Stimulated activated CD4-positive, alpha-beta T cell treated with anti-CD3 and anti-CD28 coated beads, Interleukin-15, amount 100 ng/mL, for 48 hours (primary cell): ENCODE data around the gene MAMLD1.

Experiments
- DNase-seq, 2 donors: peaks; one replicate each; pipeline ENCODE4 v3.0.0-alpha.2; 2020; ENCODE audit warnings: low read depth in 2 of 2

The MAMLD1 gene

DNA sequence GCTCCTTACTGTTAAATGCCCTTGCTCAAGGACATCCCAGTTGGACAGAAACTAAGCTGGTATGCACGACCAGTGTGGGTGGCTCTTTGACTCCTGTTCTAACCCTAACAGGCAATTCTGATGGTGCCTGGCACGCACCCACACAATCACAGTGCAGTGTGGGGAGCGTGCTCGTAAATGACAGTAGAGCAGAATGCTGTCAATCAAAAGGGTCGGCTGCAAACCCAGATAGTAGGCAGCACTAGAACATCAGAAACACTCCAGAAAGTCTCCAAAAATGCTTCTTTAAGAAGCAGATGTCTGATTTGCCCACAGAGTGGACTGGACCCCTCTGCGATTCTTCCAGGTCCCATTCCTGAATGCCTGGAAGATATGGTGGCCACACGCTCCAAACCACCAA, 167.7 kb downstream of the MAMLD1 start:
- no peak for DNase-seq

DNA sequence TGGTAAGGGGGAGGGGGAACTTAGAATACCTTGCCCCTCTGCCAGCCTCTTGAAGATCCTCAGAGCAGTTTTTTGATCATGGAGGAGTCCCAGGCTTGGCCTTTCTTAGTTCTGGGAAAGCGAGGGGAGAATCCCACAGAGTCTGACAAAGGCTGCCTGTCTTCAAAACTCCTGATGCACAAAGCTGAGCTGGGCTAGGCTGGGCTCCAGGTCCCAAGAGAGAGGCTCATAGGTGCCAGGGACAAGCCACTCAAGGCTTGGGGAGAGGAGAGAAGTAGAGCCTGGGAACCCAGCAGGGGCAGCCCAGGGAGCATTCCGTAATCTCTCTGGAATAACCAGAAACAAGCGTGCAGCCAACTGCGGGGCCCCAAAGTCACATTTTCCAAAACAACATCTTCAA, 168.3 kb downstream of the MAMLD1 start:
- no peak for DNase-seq

GRCh38 chrX:150533863-150534262, 170.7 kb downstream of the MAMLD1 start:
- no peak for DNase-seq

- no peak for DNase-seq
Observed at GRCh38 chrX:150536455-150537116, 173.5 kb downstream of the MAMLD1 start.

- no peak for DNase-seq
Observed at GRCh38 chrX:150537851-150538250, 174.7 kb downstream of the MAMLD1 start.

GRCh38 chrX:150540965-150541364, 177.8 kb downstream of the MAMLD1 start:
- DNase-seq = no peak

DNA sequence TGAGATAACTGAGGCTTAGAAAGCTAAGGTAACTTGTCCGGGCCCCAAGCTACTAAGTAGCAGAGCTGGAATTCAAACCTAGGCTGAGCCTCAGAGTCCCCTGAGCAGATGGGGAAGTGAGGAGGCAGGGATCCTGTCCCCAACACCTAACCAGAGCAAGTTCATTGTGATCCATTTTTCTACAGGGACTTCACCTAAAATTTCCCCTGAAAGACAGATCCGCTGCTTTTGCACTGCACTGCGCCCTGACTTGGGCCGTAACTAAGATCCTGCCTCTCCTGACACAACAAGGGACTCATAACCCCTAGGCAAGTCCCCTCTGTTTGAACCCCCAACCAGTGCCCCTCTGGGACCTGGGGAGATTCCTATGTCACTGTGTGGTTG, 179.7 kb downstream of the MAMLD1 start:
- DNase-seq = no peak

- DNase-seq = no peak
Observed at GRCh38 chrX:150543230-150544155, 180.4 kb downstream of the MAMLD1 start.

DNA sequence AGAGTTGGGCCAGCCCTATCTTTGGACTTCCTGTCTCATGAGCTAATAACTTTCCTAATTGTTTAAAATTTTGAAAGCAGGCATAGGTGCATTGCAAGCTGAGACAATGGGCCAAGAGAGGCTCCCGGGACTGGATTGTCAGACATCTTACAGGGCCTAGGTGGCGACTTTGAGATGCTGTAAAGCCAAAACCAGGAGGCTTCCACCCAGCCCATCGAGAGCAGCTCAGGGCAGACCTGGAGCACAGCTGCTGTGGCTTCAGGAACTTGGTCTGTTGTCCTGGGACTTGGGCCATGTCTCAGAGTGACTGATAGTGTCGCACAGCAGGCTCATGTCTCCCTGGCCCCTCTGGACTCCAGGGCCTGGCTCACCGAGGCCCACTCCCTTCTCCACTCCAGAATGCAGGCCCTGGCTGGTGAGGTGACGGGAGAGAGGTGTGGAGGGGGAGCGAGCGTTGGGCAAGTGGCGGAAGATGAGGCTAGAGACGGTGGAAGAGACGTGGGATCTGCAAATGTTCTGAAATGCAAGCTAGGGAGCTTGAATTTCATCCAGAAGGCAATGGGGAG, 181.2 kb downstream of the MAMLD1 start:
- no peak for DNase-seq

- DNase-seq = no peak
Observed at GRCh38 chrX:150544835-150545770, 182.0 kb downstream of the MAMLD1 start.

GRCh38 chrX:150546711-150547153, 183.6 kb downstream of the MAMLD1 start:
- no peak for DNase-seq

DNA sequence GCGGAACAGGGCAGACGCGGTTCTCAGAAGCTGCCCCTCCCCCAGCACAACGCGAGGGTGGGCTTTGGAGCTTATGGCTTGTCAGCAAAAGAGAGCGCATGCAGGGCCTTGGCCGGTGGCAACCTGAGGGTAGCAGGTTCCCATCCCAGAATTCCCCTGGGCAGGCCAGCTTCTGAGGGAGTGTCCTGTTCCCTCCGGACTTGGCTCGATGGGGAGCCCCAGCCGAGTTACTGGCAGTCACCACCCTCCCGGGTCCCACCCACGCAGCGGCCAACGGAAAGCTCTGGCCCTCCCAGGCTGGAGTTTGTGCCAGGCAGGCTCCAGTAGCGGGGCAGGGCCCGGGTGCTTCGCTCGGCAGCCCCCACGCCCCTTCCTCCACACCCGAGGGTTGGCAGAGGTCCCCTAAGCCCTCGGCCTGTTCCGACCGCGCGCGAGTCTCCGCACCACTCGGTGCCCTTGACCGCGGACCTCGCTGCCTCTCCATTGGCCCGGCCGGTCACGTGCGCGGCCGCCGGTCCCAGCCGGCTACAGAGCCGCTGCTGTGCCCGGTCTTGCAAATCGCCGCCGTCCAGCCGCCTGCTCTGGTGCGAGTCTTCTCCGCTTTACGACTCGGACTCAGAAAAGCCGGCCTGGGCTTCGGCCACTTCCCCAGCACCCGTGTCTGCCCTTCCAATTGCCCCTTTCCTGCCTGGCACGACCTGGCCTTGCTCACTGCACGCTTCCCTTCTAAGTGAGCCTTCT, 184.4 kb downstream of the MAMLD1 start:
- DNase-seq = no peak

DNA sequence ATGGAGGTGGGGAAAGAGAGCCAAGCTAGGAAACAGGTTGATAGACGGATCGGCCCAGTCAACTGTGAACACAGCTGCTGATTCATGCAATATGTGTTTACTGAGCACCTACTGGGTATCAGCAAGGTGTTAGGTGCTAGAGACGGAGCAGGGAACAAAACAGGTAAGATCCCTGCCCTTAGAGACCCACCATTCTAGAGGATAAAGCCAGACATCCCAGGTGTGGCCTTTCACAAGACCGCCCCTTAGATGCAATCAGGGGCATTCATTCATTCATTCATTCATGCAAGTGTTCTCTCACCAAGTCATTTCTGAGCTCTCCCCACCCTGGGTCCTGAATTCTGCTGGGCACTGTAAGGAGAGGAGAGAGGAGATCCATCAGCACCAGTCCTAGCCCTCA, 185.1 kb downstream of the MAMLD1 start:
- DNase-seq = no peak

GRCh38 chrX:150548684-150549083, 185.6 kb downstream of the MAMLD1 start:
- no peak for DNase-seq

DNA sequence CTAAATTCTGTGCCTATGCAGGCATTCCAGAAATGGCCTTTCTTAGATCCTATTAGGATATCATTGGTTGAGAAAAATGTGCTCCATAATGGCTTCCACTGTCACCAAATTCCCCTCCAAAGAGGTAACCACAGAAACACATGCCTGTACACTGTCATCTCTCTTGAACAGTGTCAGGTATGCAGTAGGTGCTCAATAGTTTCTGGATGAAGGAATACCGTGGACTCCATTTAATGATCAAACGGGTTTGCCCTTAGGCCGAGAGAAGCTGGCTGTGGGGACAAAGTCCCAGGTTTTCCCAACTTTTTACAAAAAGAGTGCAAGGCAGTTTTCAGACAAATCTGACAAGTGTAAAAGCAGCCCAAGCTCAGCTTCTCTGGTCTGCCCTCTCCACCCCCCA, 188.8 kb downstream of the MAMLD1 start:
- no peak for DNase-seq

DNA sequence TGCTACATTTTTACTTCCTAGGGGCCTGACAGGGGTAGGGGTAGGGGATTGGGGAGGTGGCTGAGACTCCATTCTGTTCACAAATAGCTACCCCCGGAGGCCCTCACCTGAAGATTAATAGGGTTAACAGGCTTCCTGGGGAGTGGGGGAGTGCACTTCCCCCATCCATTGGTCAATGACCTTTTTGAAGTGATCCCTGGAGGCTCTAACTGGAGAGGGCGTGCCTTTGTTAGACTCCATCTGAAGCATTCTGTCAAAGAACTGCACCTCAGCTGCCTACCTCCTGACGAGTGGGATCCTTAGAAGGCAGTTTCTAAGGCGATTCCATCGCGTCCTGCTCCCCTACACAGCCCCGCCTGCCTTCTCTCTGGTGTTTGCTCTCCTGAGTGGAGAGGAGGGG, 195.3 kb downstream of the MAMLD1 start:
- no peak for DNase-seq
